ENCODE data around the gene TMEM191C.
"Not testable (repeated sequence)": the region's sequence is repeated elsewhere in the genome, so short reads cannot be mapped to it uniquely, and the experiment has no call there.

The TMEM191C gene

GRCh38 chr22:21467337-21468193 is at the start of gene TMEM191C:
TMEM191C (plus strand) TSS chr22:21467387; CDS start chr22:21467460, 73 bp downstream.
- DNase-seq, result not testable (repeated sequence)

- DNase-seq, result not testable (repeated sequence)
These were observed 49.3 kb upstream of the TMEM191C start for GRCh38 chr22:21417853-21418252.

GRCh38 chr22:21418974-21419638 is 48.1 kb upstream of the TMEM191C start:
- not testable (repeated sequence) for DNase-seq

- not testable (repeated sequence) for DNase-seq
These were observed 46.9 kb upstream of the TMEM191C start for GRCh38 chr22:21420180-21420763.

GRCh38 chr22:21424084-21424709 is 43.0 kb upstream of the TMEM191C start:
- DNase-seq, result not testable (repeated sequence)

- not testable (repeated sequence) for DNase-seq
These were observed 32.6 kb upstream of the TMEM191C start for GRCh38 chr22:21434378-21435233.

- not testable (repeated sequence) for DNase-seq
These were observed 31.0 kb upstream of the TMEM191C start for GRCh38 chr22:21435998-21436810.

GRCh38 chr22:21438013-21438412 is 29.2 kb upstream of the TMEM191C start:
- DNase-seq, result not testable (repeated sequence)

GRCh38 chr22:21440018-21440636 is 27.1 kb upstream of the TMEM191C start:
- not testable (repeated sequence) for DNase-seq

GRCh38 chr22:21440676-21441075 is 26.5 kb upstream of the TMEM191C start:
- DNase-seq, result not testable (repeated sequence)

GRCh38 chr22:21441170-21441569 is 26.0 kb upstream of the TMEM191C start:
- not testable (repeated sequence) for DNase-seq

GRCh38 chr22:21442123-21442522 is 25.1 kb upstream of the TMEM191C start:
- not testable (repeated sequence) for DNase-seq

- not testable (repeated sequence) for DNase-seq
These were observed 24.5 kb upstream of the TMEM191C start for GRCh38 chr22:21442646-21443045.

GRCh38 chr22:21443057-21443734 is 24.0 kb upstream of the TMEM191C start:
- DNase-seq, result no peak

- DNase-seq, result no peak
These were observed 23.3 kb upstream of the TMEM191C start for GRCh38 chr22:21443735-21444421.

- no peak for DNase-seq
These were observed 22.3 kb upstream of the TMEM191C start for GRCh38 chr22:21444701-21445436.

GRCh38 chr22:21445437-21446127 is 21.6 kb upstream of the TMEM191C start:
- DNase-seq, result no peak
